Measurements from ENCODE around the gene STRADB.
"Not testable (repeated sequence)": the region's sequence is repeated elsewhere in the genome, so short reads cannot be mapped to it uniquely, and the experiment has no call there.

The STRADB gene

DNA sequence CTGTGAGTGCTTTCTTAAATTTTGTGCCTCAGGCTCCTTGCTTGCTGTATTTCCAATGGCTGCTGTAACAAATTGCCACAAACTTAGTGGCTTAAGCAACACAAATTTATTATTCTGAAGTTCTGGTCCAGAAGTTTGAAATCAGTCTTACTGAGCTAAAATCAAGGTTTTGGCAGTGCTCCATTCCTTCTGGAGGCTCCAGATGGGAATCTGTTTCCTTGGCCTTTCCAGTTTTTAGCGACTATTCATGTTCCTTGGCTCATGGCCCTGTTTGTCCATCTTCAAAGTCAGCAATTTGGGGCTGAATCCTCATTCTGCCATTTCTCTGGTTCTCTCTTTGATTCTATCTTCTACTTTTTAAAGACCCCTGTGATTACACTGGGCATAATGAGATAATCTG is 31.8 kb downstream of the STRADB start:
- no peaks in the 10 kb centered on the region for H4K20me1 ChIP-seq (ENCODE audit: low read depth, low read length)
- no peaks in the 10 kb centered on the region for H3K36me3 ChIP-seq (ENCODE audit: low read length)
- no peaks in the 10 kb centered on the region for H3K9me3 ChIP-seq (ENCODE audit: insufficient read depth, low read length)
- TF ChIP-seq EZH2phosphoT487 (conservative IDR thresholded peaks at IDR 0.05; ENCODE audit: low read length): no peak
- TF ChIP-seq, protein P1, sequence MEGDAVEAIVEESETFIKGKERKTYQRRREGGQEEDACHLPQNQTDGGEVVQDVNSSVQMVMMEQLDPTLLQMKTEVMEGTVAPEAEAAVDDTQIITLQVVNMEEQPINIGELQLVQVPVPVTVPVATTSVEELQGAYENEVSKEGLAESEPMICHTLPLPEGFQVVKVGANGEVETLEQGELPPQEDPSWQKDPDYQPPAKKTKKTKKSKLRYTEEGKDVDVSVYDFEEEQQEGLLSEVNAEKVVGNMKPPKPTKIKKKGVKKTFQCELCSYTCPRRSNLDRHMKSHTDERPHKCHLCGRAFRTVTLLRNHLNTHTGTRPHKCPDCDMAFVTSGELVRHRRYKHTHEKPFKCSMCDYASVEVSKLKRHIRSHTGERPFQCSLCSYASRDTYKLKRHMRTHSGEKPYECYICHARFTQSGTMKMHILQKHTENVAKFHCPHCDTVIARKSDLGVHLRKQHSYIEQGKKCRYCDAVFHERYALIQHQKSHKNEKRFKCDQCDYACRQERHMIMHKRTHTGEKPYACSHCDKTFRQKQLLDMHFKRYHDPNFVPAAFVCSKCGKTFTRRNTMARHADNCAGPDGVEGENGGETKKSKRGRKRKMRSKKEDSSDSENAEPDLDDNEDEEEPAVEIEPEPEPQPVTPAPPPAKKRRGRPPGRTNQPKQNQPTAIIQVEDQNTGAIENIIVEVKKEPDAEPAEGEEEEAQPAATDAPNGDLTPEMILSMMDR (IDR thresholded peaks at IDR 0.05; ENCODE audit: insufficient read depth, low read length, poor library complexity, severe bottlenecking): no peak
- no peak overlapping the region for H3K4me3 ChIP-seq (ENCODE audit: insufficient read depth, low read length, poor library complexity, severe bottlenecking)
- H3K27ac ChIP-seq (ENCODE audit: low read depth, low read length): no peak overlapping the region
- H3K9ac ChIP-seq (ENCODE audit: low read length): no peak overlapping the region
- no peaks in the 10 kb centered on the region for H3K9me2 ChIP-seq (replicated peaks; ENCODE audit: insufficient read depth, low read length)
- H3F3A ChIP-seq (ENCODE audit: insufficient read depth): no peaks in the 10 kb centered on the region
- H3K27me3 ChIP-seq (ENCODE audit: low read length): no peaks in the 10 kb centered on the region
- no peaks in the 10 kb centered on the region for H3K79me2 ChIP-seq (ENCODE audit: insufficient read depth, low read length)
- H3K4me2 ChIP-seq (ENCODE audit: low read depth, low read length, poor library complexity, severe bottlenecking): no peak overlapping the region
- H2AFZ ChIP-seq (ENCODE audit: low read depth, low read length, severe bottlenecking): no peak overlapping the region

DNA sequence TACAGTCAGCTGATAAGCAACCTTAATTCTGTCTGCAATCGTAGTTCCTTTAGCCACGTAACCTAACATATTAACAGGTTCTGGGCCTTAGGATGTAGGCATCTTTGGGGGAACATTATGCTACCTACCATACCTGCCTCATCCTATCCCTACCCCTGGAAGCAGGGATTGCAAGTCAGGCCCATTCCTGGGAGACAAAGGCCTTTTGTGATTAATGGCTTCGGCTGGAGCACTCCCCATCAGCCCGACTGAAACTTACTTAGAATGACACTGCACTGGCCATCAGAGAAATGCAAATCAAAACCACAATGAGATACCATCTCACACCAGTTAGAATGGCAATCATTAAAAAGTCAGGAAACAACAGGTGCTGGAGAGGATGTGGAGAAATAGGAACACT is 32.2 kb downstream of the STRADB start:
- not testable (repeated sequence) for H2AFZ ChIP-seq (ENCODE audit: low read depth, low read length, severe bottlenecking); H3K9ac ChIP-seq (ENCODE audit: low read length); H3K36me3 ChIP-seq (ENCODE audit: low read length); H4K20me1 ChIP-seq (ENCODE audit: low read depth, low read length); H3K4me2 ChIP-seq (ENCODE audit: low read depth, low read length, poor library complexity, severe bottlenecking); H3F3A ChIP-seq (ENCODE audit: insufficient read depth); H3K79me2 ChIP-seq (ENCODE audit: insufficient read depth, low read length); H3K4me3 ChIP-seq (ENCODE audit: insufficient read depth, low read length, poor library complexity, severe bottlenecking); H3K27me3 ChIP-seq (ENCODE audit: low read length); H3K9me2 ChIP-seq (replicated peaks; ENCODE audit: insufficient read depth, low read length); H3K9me3 ChIP-seq (ENCODE audit: insufficient read depth, low read length); H3K27ac ChIP-seq (ENCODE audit: low read depth, low read length)

DNA sequence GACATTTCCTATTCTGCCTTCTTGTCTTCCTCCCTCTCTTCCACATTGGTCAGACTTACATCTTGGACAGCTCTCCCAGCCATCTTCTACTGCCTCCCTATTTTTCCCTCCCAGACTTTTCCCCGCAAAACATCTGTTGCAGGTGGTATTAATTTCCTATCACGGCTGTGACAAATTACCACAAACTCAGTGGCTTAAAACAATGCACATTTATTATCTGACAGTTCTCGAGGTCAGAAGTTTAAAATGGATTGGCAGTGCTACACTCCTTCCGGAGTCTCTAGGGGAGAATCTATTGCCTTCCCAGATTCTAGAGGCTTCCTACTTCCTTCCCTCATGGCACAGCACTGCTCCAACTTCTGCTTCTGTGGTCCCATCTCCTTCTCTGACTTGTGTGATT is 33.3 kb downstream of the STRADB start:
- H3K27ac ChIP-seq (ENCODE audit: low read depth, low read length): no peak overlapping the region
- no peak overlapping the region for H3K4me2 ChIP-seq (ENCODE audit: low read depth, low read length, poor library complexity, severe bottlenecking)
- TF ChIP-seq EZH2phosphoT487 (conservative IDR thresholded peaks at IDR 0.05; ENCODE audit: low read length): no peak
- TF ChIP-seq, protein P1 (IDR thresholded peaks at IDR 0.05; ENCODE audit: insufficient read depth, low read length, poor library complexity, severe bottlenecking): no peak
- H3K36me3 ChIP-seq (ENCODE audit: low read length): no peaks in the 10 kb centered on the region
- H3K27me3 ChIP-seq (ENCODE audit: low read length): no peaks in the 10 kb centered on the region
- H3K4me3 ChIP-seq (ENCODE audit: insufficient read depth, low read length, poor library complexity, severe bottlenecking): no peak overlapping the region
- no peaks in the 10 kb centered on the region for H3K79me2 ChIP-seq (ENCODE audit: insufficient read depth, low read length)
- H3K9me3 ChIP-seq (ENCODE audit: insufficient read depth, low read length): no peaks in the 10 kb centered on the region
- H4K20me1 ChIP-seq (ENCODE audit: low read depth, low read length): no peaks in the 10 kb centered on the region
- H3K9ac ChIP-seq (ENCODE audit: low read length): no peak overlapping the region
- no peaks in the 10 kb centered on the region for H3F3A ChIP-seq (ENCODE audit: insufficient read depth)
- H3K9me2 ChIP-seq (replicated peaks; ENCODE audit: insufficient read depth, low read length): no peaks in the 10 kb centered on the region
- no peak overlapping the region for H2AFZ ChIP-seq (ENCODE audit: low read depth, low read length, severe bottlenecking)

DNA sequence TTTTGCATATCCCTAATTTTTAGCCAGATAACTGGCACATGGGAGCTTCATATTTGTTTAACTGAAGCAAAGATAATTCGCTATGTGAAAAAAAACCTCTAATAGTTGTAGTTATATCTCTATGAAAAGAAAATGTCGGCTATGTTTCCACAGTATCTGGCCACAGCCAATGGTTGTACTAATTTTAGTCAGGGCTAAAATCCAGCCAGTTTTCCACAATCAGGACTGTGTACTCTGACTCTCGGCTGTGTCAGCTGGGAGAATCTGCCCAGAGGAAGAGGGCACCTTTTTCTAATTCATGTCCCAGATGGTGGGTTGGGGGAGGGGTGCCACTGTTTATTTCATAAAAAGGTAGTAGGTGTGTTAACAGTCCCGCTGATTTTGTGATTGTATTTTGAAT is 38.8 kb downstream of the STRADB start:
- no peak overlapping the region for H3K4me3 ChIP-seq (ENCODE audit: insufficient read depth, low read length, poor library complexity, severe bottlenecking)
- no peaks in the 10 kb centered on the region for H3K9me2 ChIP-seq (replicated peaks; ENCODE audit: insufficient read depth, low read length)
- no peaks in the 10 kb centered on the region for H3K36me3 ChIP-seq (ENCODE audit: low read length)
- no peak overlapping the region for H2AFZ ChIP-seq (ENCODE audit: low read depth, low read length, severe bottlenecking)
- H3K4me2 ChIP-seq (ENCODE audit: low read depth, low read length, poor library complexity, severe bottlenecking): no peak overlapping the region
- no peaks in the 10 kb centered on the region for H3K27me3 ChIP-seq (ENCODE audit: low read length)
- H3K27ac ChIP-seq (ENCODE audit: low read depth, low read length): no peak overlapping the region
- H3F3A ChIP-seq (ENCODE audit: insufficient read depth): no peaks in the 10 kb centered on the region
- H3K79me2 ChIP-seq (ENCODE audit: insufficient read depth, low read length): no peaks in the 10 kb centered on the region
- H3K9ac ChIP-seq (ENCODE audit: low read length): no peak overlapping the region
- no peak for TF ChIP-seq EZH2phosphoT487 (conservative IDR thresholded peaks at IDR 0.05; ENCODE audit: low read length)
- TF ChIP-seq, protein P1 (IDR thresholded peaks at IDR 0.05; ENCODE audit: insufficient read depth, low read length, poor library complexity, severe bottlenecking): no peak
- H4K20me1 ChIP-seq (ENCODE audit: low read depth, low read length): no peaks in the 10 kb centered on the region
- H3K9me3 ChIP-seq (ENCODE audit: insufficient read depth, low read length): no peaks in the 10 kb centered on the region

Data from SU-DHL-6 (cell line).